ENCODE results near the gene CD2.

CD2 gene

GRCh38 chr1:116754198-116754977 lies at the start of gene CD2:
Gene CD2 (plus strand): TSS chr1:116754430. CDS start chr1:116754493, 63 bp downstream.
- no peak for DNase-seq (ENCODE audit: low spot score)
- no peak for FAIRE-seq

- FAIRE-seq: no peak
- no peak for DNase-seq (ENCODE audit: low spot score)
These were observed 48.1 kb upstream of the CD2 start for GRCh38 chr1:116706123-116706522.

- FAIRE-seq (no peak), DNase-seq (ENCODE audit: low spot score) (no peak)
These were observed 47.4 kb upstream of the CD2 start for GRCh38 chr1:116706841-116707240.

GRCh38 chr1:116708255-116708900 lies 45.9 kb upstream of the CD2 start:
- no peak for FAIRE-seq
- no peak for DNase-seq (ENCODE audit: low spot score)

GRCh38 chr1:116709666-116710167 lies 44.5 kb upstream of the CD2 start:
- no peak for DNase-seq (ENCODE audit: low spot score)
- no peak for FAIRE-seq

GRCh38 chr1:116710420-116711262 lies 43.6 kb upstream of the CD2 start:
- FAIRE-seq: no peak
- DNase-seq (ENCODE audit: low spot score): no peak

GRCh38 chr1:116711263-116711840 lies 42.9 kb upstream of the CD2 start:
- no peak for FAIRE-seq
- DNase-seq (ENCODE audit: low spot score): no peak

- FAIRE-seq (no peak), DNase-seq (ENCODE audit: low spot score) (no peak)
These were observed 41.7 kb upstream of the CD2 start for GRCh38 chr1:116712510-116712909.

- no peak for FAIRE-seq
- no peak for DNase-seq (ENCODE audit: low spot score)
These were observed 40.8 kb upstream of the CD2 start for GRCh38 chr1:116713474-116713873.

- FAIRE-seq (no peak), DNase-seq (ENCODE audit: low spot score) (no peak)
These were observed 37.8 kb upstream of the CD2 start for GRCh38 chr1:116716391-116716790.

GRCh38 chr1:116717318-116717717 lies 36.9 kb upstream of the CD2 start:
- DNase-seq (ENCODE audit: low spot score) (no peak), FAIRE-seq (no peak)

GRCh38 chr1:116720364-116721038 lies 33.7 kb upstream of the CD2 start:
- FAIRE-seq: no peak
- no peak for DNase-seq (ENCODE audit: low spot score)

GRCh38 chr1:116721039-116721405 lies 33.2 kb upstream of the CD2 start:
- no peak for FAIRE-seq
- DNase-seq (ENCODE audit: low spot score): no peak

GRCh38 chr1:116721451-116722007 lies 32.7 kb upstream of the CD2 start:
- FAIRE-seq (no peak), DNase-seq (ENCODE audit: low spot score) (no peak)

GRCh38 chr1:116722016-116722838 lies 32.0 kb upstream of the CD2 start:
- FAIRE-seq (no peak), DNase-seq (ENCODE audit: low spot score) (no peak)

- DNase-seq (ENCODE audit: low spot score) (peak; percentile 50), FAIRE-seq (no peak)
These were observed 29.4 kb upstream of the CD2 start for GRCh38 chr1:116724765-116725375.

GRCh38 chr1:116725798-116726197 lies 28.4 kb upstream of the CD2 start:
- DNase-seq (ENCODE audit: low spot score): no peak
- FAIRE-seq: no peak

- DNase-seq (ENCODE audit: low spot score) (no peak), FAIRE-seq (no peak)
These were observed 27.1 kb upstream of the CD2 start for GRCh38 chr1:116726872-116727820.
